C4-2B (cell line): ENCODE data around the gene ANKRD1.
"Not testable (repeated sequence)": the region's sequence is repeated elsewhere in the genome, so short reads cannot be mapped to it uniquely, and the experiment has no call there.

Source experiments
- H3K27ac ChIP-seq: fragments of 450-650 bp; 2 replicates; pipeline ENCODE4 v1.5.1; 2017
- CTCF ChIP-seq: fragments of 450-650 bp; conservative IDR thresholded peaks from 2 replicates; pipeline ENCODE4 v1.5.1; 2017; ENCODE audit warnings: mild to moderate bottlenecking
- ZFX ChIP-seq: fragments of 450-650 bp; IDR thresholded peaks from 2 replicates; pipeline ENCODE4 v1.6.1; 2017

The ANKRD1 gene

GRCh38 chr10:90905925-90906324 lies 15.0 kb downstream of the ANKRD1 start:
- no peak for TF ChIP-seq ZFX
- TF ChIP-seq CTCF: no peak
- H3K27ac ChIP-seq: no peak overlapping the region

- not testable (repeated sequence) for H3K27ac ChIP-seq
Measured at GRCh38 chr10:90896916-90897315, 24.0 kb downstream of the ANKRD1 start.

GRCh38 chr10:90893190-90893589 lies 27.7 kb downstream of the ANKRD1 start:
- H3K27ac ChIP-seq: no peak overlapping the region
- TF ChIP-seq CTCF: no peak
- no peak for TF ChIP-seq ZFX

- TF ChIP-seq ZFX (no peak), CTCF (no peak)
- H3K27ac ChIP-seq: no peak overlapping the region
Measured at GRCh38 chr10:90890347-90890746, 30.5 kb downstream of the ANKRD1 start.

- H3K27ac ChIP-seq: peak overlapping the region; percentile 55
Measured at GRCh38 chr10:90889636-90890035, 31.3 kb downstream of the ANKRD1 start.

GRCh38 chr10:90888387-90888786 lies 32.5 kb downstream of the ANKRD1 start:
- TF ChIP-seq ZFX (no peak), CTCF (no peak)
- peak overlapping the region; percentile 75 for H3K27ac ChIP-seq

More at GRCh38 chr10:90889636-90890035, 31.3 kb downstream of the ANKRD1 start:
- no peak for TF ChIP-seq CTCF
- no peak for TF ChIP-seq ZFX

GRCh38 chr10:90887555-90887954 lies 33.3 kb downstream of the ANKRD1 start:
- TF ChIP-seq ZFX: no peak
- no peak for TF ChIP-seq CTCF
- H3K27ac ChIP-seq: peak overlapping the region; percentile 75

GRCh38 chr10:90885176-90885575 lies 35.7 kb downstream of the ANKRD1 start:
- no peak for TF ChIP-seq CTCF
- TF ChIP-seq ZFX: no peak
- no peak overlapping the region for H3K27ac ChIP-seq
